Ectodermal cell (in vitro differentiated cells): ENCODE data around the gene LSM12. TPM values are rescaled to one million over a fixed set of nuclear protein-coding genes. Genes with fewer than 3 reads are reported as not detected.

ENCODE experiments used
- H3K27ac ChIP-seq: 2 replicates; pipeline ENCODE4 v1.7.0; 2013; ENCODE audit warnings: mild to moderate bottlenecking, low read depth, low read length; ENCODE audit not compliant: insufficient read depth, poor library complexity, severe bottlenecking
- H3K27me3 ChIP-seq: 2 replicates; pipeline ENCODE4 v1.7.0; 2013; ENCODE audit warnings: mild to moderate bottlenecking, low read length; ENCODE audit not compliant: insufficient read depth, control insufficient read depth, poor library complexity, severe bottlenecking
- H3K36me3 ChIP-seq: one replicate; pipeline ENCODE4 v1.7.0; 2013; ENCODE audit warnings: low read length; ENCODE audit not compliant: control insufficient read depth, insufficient read depth
- H3K4me1 ChIP-seq: one replicate; pipeline ENCODE4 v1.7.0; 2013; ENCODE audit warnings: low read length; ENCODE audit not compliant: control insufficient read depth, insufficient read depth
- H3K4me3 ChIP-seq: 2 replicates; pipeline ENCODE4 v1.7.0; 2013; ENCODE audit warnings: low read depth, low read length, control low read depth; ENCODE audit not compliant: insufficient read depth
- H3K9me3 ChIP-seq: 2 replicates; pipeline ENCODE4 v1.7.0; 2013; ENCODE audit warnings: mild to moderate bottlenecking, low read length, moderate library complexity; ENCODE audit not compliant: control insufficient read depth
- WGBS, 2 experiments: methylation state at CpG; one replicate each; pipeline ENCODE4 v1.1.7; 2013; ENCODE audit warnings: missing lambda C conversion rate in 2 of 2; 5-methylcytosine and 5-hydroxymethylcytosine counted together
- polyA plus RNA-seq, 4 experiments: library from polyadenylated mRNA; stranded (reverse); fragments of 50-300 nt; gene quantifications; one replicate each; pipeline ENCODE4 v1.2.3, GENCODE V29; 2013

LSM12 gene
- polyA plus RNA-seq (2013, experiment 1 of 4), result 76.3 TPM
- 74.7 TPM for polyA plus RNA-seq (2013, experiment 2 of 4)
- 56.0 TPM for polyA plus RNA-seq (2013, experiment 3 of 4)
- polyA plus RNA-seq (2013, experiment 4 of 4), result 60.3 TPM

DNA sequence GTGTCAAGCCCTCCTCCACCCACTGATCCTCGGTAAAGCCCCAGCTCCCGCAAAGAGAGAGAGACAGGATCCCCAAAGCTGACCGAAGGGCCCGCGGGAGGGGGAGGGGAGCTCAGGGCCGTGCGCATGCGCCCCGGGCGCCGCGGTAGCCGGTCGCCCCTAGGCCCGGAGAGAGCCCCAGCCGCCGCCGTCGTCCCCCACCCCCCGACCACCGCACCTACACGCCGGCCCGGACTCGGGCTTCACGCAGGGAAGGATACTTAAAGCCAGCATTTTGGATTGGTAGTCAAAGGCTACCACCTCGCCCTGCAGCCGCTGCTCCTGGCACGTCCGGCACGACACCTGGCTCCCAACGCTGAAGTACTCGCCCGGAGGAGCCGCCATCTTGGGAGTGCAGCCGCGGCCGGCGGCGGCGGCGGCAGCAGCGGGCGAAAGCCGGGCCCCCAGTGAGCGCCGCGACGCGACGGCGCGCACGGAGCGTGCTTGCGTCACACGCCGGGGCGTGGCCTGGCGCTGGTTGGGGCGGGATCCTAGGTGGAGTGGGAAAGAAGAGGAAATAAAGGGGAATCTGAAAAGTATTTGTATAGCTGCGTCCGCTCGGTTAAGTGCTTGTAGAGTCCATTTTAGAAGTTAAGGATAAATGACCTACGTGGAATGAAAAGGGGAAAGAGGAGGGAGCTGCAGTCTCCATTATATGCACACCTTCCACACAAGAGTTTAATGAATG is at the start of gene LSM12:
TSS of gene LSM12 (minus strand) at position 468 of the 727 bp plus-strand sequence. CDS start at position 384, 84 bp downstream.
- Histone ChIP-seq H3K4me3 (peak within 1 kb of the TSS; percentile 74), H3K27ac (peak within 1 kb of the TSS; percentile 98), H3K4me1 (peaks cover 5% of the 10 kb centered on the region), H3K36me3 (no peaks in the 10 kb centered on the region), H3K27me3 (no peaks in the 10 kb centered on the region), H3K9me3 (no peaks in the 10 kb centered on the region)
- WGBS, 2 experiments, result 0 to 1% methylated on average over 65 of the region's 65 CpGs

- Histone ChIP-seq H3K4me3 (no peak overlapping the region), H3K27ac (no peak overlapping the region), H3K27me3 (no peaks in the 10 kb centered on the region), H3K36me3 (peaks cover 3% of the 10 kb centered on the region), H3K9me3 (no peaks in the 10 kb centered on the region), H3K4me1 (peaks cover 32% of the 10 kb centered on the region)
- 73 to 74% methylated on average over 11 of the region's 11 CpGs for WGBS, 2 experiments
These were observed 49.3 kb upstream of the LSM12 start for GRCh38 chr17:44115585-44116415.

GRCh38 chr17:44113868-44114840 is 47.7 kb upstream of the LSM12 start:
- H3K4me1 ChIP-seq, result peaks cover 32% of the 10 kb centered on the region
- no peak overlapping the region for H3K27ac ChIP-seq
- 93 to 94% methylated on average over 9 of the region's 9 CpGs for WGBS, 2 experiments

GRCh38 chr17:44113382-44113781 is 46.9 kb upstream of the LSM12 start:
- peaks cover 24% of the 10 kb centered on the region for H3K4me1 ChIP-seq
- peaks cover 3% of the 10 kb centered on the region for H3K36me3 ChIP-seq
- no peak overlapping the region for H3K27ac ChIP-seq
- H3K9me3 ChIP-seq, result no peaks in the 10 kb centered on the region
- no peaks in the 10 kb centered on the region for H3K27me3 ChIP-seq
- 82 to 89% methylated on average over 1 of the region's 1 CpG for WGBS, 2 experiments
- H3K4me3 ChIP-seq, result no peak overlapping the region

More at GRCh38 chr17:44113868-44114840, 47.7 kb upstream of the LSM12 start:
- Histone ChIP-seq H3K27me3 (no peaks in the 10 kb centered on the region), H3K9me3 (no peaks in the 10 kb centered on the region), H3K4me3 (no peak overlapping the region), H3K36me3 (peaks cover 3% of the 10 kb centered on the region)

DNA sequence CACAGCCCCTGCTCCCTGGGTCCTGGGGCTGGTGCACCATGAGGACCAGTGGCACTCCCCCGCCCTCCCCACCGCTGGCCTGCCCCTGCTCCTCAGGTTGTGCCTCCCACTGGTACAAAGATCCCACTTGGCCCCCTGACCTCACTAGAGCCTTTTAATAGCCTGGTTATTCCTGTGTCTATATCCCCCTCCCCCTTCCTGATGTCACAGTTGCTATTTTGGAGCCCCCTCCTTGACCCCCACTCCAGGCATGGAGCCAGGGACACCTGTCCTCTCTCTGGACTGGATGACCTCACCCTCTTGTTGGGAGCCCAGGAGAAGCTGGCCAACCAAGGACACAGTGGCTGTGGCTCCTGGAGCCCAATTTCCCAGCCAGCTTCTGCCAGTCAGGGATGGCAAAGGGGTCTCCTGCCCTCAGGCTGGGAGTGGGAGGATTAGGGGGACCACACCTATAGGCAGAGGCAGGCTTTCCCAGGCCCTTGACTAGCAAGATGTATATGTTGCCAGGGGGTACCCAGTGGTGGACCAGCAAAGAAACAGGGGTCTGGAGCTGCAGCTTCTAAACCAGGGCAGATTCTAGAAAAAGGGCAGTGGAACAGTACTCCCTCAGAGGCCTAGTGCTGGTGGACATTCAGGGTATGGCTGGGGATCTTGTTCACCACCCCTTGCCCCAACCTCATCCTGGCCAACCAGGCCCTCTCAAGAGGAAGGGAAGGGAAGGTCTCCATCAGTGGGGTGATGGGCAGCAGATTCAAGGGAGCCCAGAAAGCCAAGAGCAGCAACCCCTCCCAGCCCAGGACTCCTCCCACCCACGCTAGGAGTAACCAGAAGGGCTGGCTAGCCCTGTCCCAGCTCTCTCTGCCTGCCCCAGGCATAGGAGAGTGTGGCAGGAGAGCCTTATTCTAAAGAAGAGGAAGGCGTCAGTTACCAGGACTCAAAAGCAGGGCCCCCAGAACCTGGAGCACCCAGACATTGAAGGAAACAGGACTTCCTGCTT is 46.1 kb upstream of the LSM12 start:
- Histone ChIP-seq H3K9me3 (no peaks in the 10 kb centered on the region), H3K36me3 (peaks cover 3% of the 10 kb centered on the region), H3K27ac (no peak overlapping the region), H3K4me1 (peaks cover 19% of the 10 kb centered on the region), H3K4me3 (no peak overlapping the region), H3K27me3 (no peaks in the 10 kb centered on the region)
- WGBS, 2 experiments, result 86 to 87% methylated on average over 4 of the region's 4 CpGs

DNA sequence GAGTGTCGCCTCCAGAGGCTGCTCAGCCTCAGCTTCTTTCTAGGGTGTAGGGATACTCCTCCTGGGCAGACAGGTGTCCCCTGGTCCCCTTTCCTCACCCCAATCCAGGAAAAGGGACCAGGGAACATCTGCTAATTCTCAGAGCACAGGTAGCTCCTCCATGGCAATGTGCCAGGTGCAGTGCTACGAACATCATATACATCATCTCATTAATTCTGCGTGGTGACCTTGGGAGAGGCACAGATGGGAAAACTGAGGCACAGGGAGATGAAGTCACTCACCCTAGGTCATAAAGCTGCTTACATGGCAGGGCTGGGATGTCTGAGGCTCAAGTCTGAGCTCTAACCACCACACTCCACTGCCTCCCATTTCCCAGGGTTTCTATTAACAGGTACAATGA is 45.3 kb upstream of the LSM12 start:
- Histone ChIP-seq H3K27ac (no peak overlapping the region), H3K36me3 (peaks cover 3% of the 10 kb centered on the region), H3K9me3 (no peaks in the 10 kb centered on the region), H3K4me3 (no peak overlapping the region), H3K4me1 (peaks cover 19% of the 10 kb centered on the region), H3K27me3 (no peaks in the 10 kb centered on the region)
- WGBS, 2 experiments, result 86 to 88% methylated on average over 3 of the region's 3 CpGs

DNA sequence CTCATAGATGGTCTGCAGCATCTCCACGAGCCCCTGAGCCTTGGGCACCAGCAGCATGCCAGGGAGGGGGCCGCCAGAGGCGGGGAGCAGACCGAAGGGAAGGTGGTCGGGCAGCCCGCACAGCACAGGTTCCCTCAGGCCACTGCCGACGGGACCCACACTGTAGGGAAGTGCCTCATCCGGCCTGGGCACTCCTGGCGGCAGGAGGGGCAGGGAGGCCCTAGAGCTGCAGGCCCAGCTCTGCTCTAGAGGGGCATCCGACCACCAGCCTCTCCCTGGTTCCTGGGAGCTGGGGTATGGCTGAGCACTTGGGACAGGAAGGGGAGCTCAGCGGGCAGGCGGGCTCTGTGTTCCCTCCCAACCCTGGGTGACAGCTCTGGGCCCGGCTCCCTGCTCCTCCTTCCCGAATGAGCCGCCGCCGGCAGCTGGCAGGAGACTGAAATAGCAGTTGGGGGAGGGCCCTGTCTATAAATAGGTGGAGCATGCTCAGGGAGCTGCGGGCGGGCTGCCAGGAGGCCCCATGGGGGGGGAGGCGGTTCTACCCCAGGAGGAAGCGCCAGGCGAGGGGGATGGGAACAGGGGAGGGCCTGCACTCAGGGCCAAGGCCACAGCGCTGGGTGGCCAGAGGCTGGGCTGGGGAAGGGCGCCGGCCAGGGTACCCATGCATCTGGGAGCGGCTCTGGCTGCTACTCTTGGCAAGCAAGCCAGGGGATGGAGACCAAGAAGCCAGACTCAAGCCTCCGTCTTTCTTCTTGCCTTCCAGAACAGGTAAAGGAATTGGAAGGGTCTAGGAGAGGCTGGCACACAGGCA is 44.6 kb upstream of the LSM12 start:
- no peaks in the 10 kb centered on the region for H3K9me3 ChIP-seq
- H3K27ac ChIP-seq, result no peak overlapping the region
- peaks cover 3% of the 10 kb centered on the region for H3K36me3 ChIP-seq
- H3K27me3 ChIP-seq, result no peaks in the 10 kb centered on the region
- 17 to 20% methylated on average over 28 of the region's 28 CpGs for WGBS, 2 experiments
- H3K4me1 ChIP-seq, result peaks cover 19% of the 10 kb centered on the region
- H3K4me3 ChIP-seq, result no peak overlapping the region

- 90 to 92% methylated on average over 10 of the region's 10 CpGs for WGBS, 2 experiments
- H3K4me3 ChIP-seq, result no peak overlapping the region
- peaks cover 3% of the 10 kb centered on the region for H3K36me3 ChIP-seq
- peaks cover 27% of the 10 kb centered on the region for H3K4me1 ChIP-seq
- no peaks in the 10 kb centered on the region for H3K9me3 ChIP-seq
- H3K27ac ChIP-seq, result no peak overlapping the region
- no peaks in the 10 kb centered on the region for H3K27me3 ChIP-seq
These were observed 43.7 kb upstream of the LSM12 start for GRCh38 chr17:44110011-44110686.
